K562 (cell line): ENCODE results near the gene PACSIN2. TPM values are rescaled to one million over a fixed set of nuclear protein-coding genes. Genes with fewer than 3 reads are reported as not detected.

Source experiments
- ATAC-seq: fragments of 200-7000 bp; cut with Tn5 transposase; 3 replicates; pipeline ENCODE4 v1.9.1; 2020; ENCODE audit warnings: moderate library complexity
- BruUV-seq: library from RNA; stranded (reverse); fragments of 400-500 nt; replicated peaks from 2 replicates; lab custom pipeline; 2021; lab: Mats Ljungman, UMichigan
- CTCF ChIA-PET: fragments of 300-600 bp; formaldehyde crosslinking; extraction: SDS; loops from one replicate; lab custom pipeline; 2021; ENCODE audit warnings: low intra/inter-chr PET ratio; lab: Yijun Ruan, JAX
- POLR2A ChIA-PET: fragments of 300-600, 350-650 bp; sonication (Branson Sonifier 250); formaldehyde crosslinking; extraction: SDS; loops from one replicate; lab custom pipeline; 2021; ENCODE audit warnings: antibody characterized with exemption, inconsistent platforms; lab: Yijun Ruan, JAX
- DNase-seq, 4 experiments: peaks; one replicate each; pipeline versions ENCODE4 v3.0.0 to v3.0.0-alpha.2; 2011 to 2018; ENCODE audit warnings: low spot score in 3 of 4, mixed read lengths in 3 of 4; ENCODE audit errors: extremely low read depth in 1 of 4
- FAIRE-seq: peaks from 2 replicates; lab custom pipeline; 2011; peaks lifted over from hg19 to GRCh38; lab: Jason Lieb, UNC
- H2AFZ ChIP-seq: 2 replicates; pipeline ENCODE4 v1.6.0; 2011; ENCODE audit warnings: low read depth, low read length, control low read depth, inconsistent platforms
- H3K27ac ChIP-seq: fragments of 200-600 bp; 3 replicates; pipeline ENCODE4 v1.8.0; 2011; ENCODE audit warnings: low read depth, mild to moderate bottlenecking, control low read depth, inconsistent platforms, low read length, moderate library complexity, mixed read lengths; ENCODE audit errors: extremely low read depth
- H3K27me3 ChIP-seq, 2 experiments: fragments of 300-600 bp in 1 of 2; 2 replicates in 1 of 2; 3 replicates in 1 of 2; pipeline versions ENCODE4 v1.6.0 to v1.8.0; 2011; ENCODE audit warnings: inconsistent platforms in 2 of 2, low read length in 2 of 2, mild to moderate bottlenecking in 1 of 2, mixed read lengths in 1 of 2, moderate library complexity in 1 of 2; ENCODE audit not compliant: control insufficient read depth in 2 of 2, insufficient read depth in 2 of 2
- H3K36me3 ChIP-seq: fragments of 300-600 bp; 3 replicates; pipeline ENCODE4 v1.8.0; 2011; ENCODE audit warnings: mild to moderate bottlenecking, low read length, inconsistent platforms; ENCODE audit not compliant: control insufficient read depth, insufficient read depth
- H3K4me1 ChIP-seq, 2 experiments: fragments of 200-600 bp in 1 of 2; replicated peaks in 1 of 2; 2 replicates in 1 of 2; 3 replicates in 1 of 2; pipeline versions ENCODE4 v1.5.1 to v1.8.0; 2011; ENCODE audit warnings: inconsistent platforms in 2 of 2, low read length in 2 of 2, mild to moderate bottlenecking in 1 of 2, mixed read lengths in 1 of 2, moderate library complexity in 1 of 2; ENCODE audit not compliant: control insufficient read depth in 2 of 2, insufficient read depth in 2 of 2
- H3K4me2 ChIP-seq: 2 replicates; pipeline ENCODE4 v1.6.1; 2011; ENCODE audit warnings: low read length, control low read depth, inconsistent platforms, mixed read lengths; ENCODE audit not compliant: insufficient read depth
- H3K4me3 ChIP-seq: fragments of 200-600 bp; sonication (generic), shearing (Covaris generic); 2 replicates; pipeline ENCODE4 v1.5.1; 2016; ENCODE audit warnings: control low read depth, inconsistent platforms
- H3K79me2 ChIP-seq: fragments of 200-600 bp; 3 replicates; pipeline ENCODE4 v1.8.0; 2011; ENCODE audit warnings: low read length, inconsistent platforms; ENCODE audit not compliant: control insufficient read depth, insufficient read depth
- H3K9ac ChIP-seq, 2 experiments: 2 replicates each; pipeline versions ENCODE4 v1.6.0 to v1.6.1; 2011; ENCODE audit warnings: low read depth in 2 of 2, low read length in 2 of 2, control low read depth in 1 of 2, inconsistent platforms in 1 of 2, mild to moderate bottlenecking in 1 of 2, mixed read lengths in 1 of 2; ENCODE audit not compliant: insufficient read depth in 1 of 2
- H3K9me1 ChIP-seq: one replicate; pipeline ENCODE4 v1.6.0; 2011; ENCODE audit warnings: inconsistent platforms, mild to moderate bottlenecking, low read length, moderate library complexity; ENCODE audit not compliant: control insufficient read depth, insufficient read depth
- H3K9me3 ChIP-seq: replicated peaks from 2 replicates; pipeline ENCODE4 v1.5.1; 2011; ENCODE audit warnings: low read depth, low read length, inconsistent platforms; ENCODE audit not compliant: control insufficient read depth, insufficient read depth
- H4K20me1 ChIP-seq: replicated peaks from 2 replicates; pipeline ENCODE4 v1.6.1; 2011; ENCODE audit warnings: low read length, inconsistent platforms, mixed read lengths; ENCODE audit not compliant: control insufficient read depth, insufficient read depth
- BRD9 ChIP-seq: fragments of 450-650 bp; IDR thresholded peaks from 2 replicates; pipeline ENCODE4 v1.6.1; 2018; ENCODE audit warnings: low read depth; ENCODE audit not compliant: partially characterized antibody
- CBFB ChIP-seq: sonication (generic); formaldehyde crosslinking; IDR thresholded peaks from 2 replicates; pipeline ENCODE4 v1.4.0; 2020; ENCODE audit warnings: mild to moderate bottlenecking, missing genetic modification reagents
- CBX2 ChIP-seq: fragments of 200-600 bp; sonication (generic); IDR thresholded peaks from one replicate; pipeline ENCODE4 v1.6.1; 2012; ENCODE audit warnings: mild to moderate bottlenecking, low read length, inconsistent platforms; ENCODE audit not compliant: insufficient read depth, poor library complexity, severe bottlenecking
- CHAMP1 ChIP-seq: fragments of 450-650 bp; IDR thresholded peaks from 2 replicates; pipeline ENCODE4 v1.6.1; 2016; ENCODE audit warnings: mild to moderate bottlenecking
- MAFF ChIP-seq: IDR thresholded peaks from 2 replicates; pipeline ENCODE4 v1.6.1; 2012; ENCODE audit warnings: low read length, improper control_type of control experiment
- MYNN ChIP-seq, 2 experiments: sonication (generic); formaldehyde crosslinking in 1 of 2; IDR thresholded peaks; 2 replicates each; pipeline versions ENCODE4 v1.5.0 to v1.6.1; 2016 to 2020; ENCODE audit warnings: antibody characterized with exemption in 1 of 2, missing genetic modification reagents in 1 of 2
- TRIM28 ChIP-seq: fragments of 450-650 bp; IDR thresholded peaks from 2 replicates; pipeline ENCODE4 v1.6.1; 2017
- ZNF280A ChIP-seq: fragments of 450-650 bp; IDR thresholded peaks from 2 replicates; pipeline ENCODE4 v1.6.1; 2018; ENCODE audit warnings: mild to moderate bottlenecking, low read depth; ENCODE audit not compliant: partially characterized antibody
- WGBS: fragments of 100-300 bp; shearing (Covaris generic); methylation state at CpG from one replicate; pipeline ENCODE4 v1.1.6; 2016; ENCODE audit warnings: low coverage, mixed read lengths; ENCODE audit not compliant: insufficient coverage; ENCODE audit errors: missing lambda C conversion rate; 5-methylcytosine and 5-hydroxymethylcytosine counted together
- in situ Hi-C: fragments of 300-500 bp; cut with MboI; formaldehyde crosslinking; loops from 4 replicates; pipeline ENCODE4 v1.15.0; 2018; ENCODE audit warnings: inconsistent platforms, mixed read lengths
- intact Hi-C: fragments of 100-400 bp; cut with micrococcal nuclease; formaldehyde crosslinking; loops from 2 replicates; pipeline ENCODE4 v1.14.2; 2022
- polyA plus RNA-seq, 8 experiments: library from polyadenylated mRNA; depleted of rRNA in 4 of 8; stranded (reverse) in 5 of 8; unstranded in 3 of 8; fragments of >200 nt; fragmentation: Nextera tagmentation in 2 of 8; fragmentation: Illumina TruSeq in 1 of 8; extraction: Ambion mirVana in 2 of 8; extraction: Trizol in 1 of 8; gene quantifications; 2 replicates each; pipeline versions ENCODE4 v1.2.1 to v1.2.3, GENCODE V29; 2011 to 2014; ENCODE audit warnings: inconsistent platforms in 1 of 8, missing spikeins in 1 of 8
- total RNA-seq, 7 experiments: library from RNA; depleted of rRNA in 6 of 7; stranded (reverse); fragments of >200 nt in 6 of 7; fragmentation: Illumina TruSeq in 2 of 7; extraction: Trizol in 2 of 7; gene quantifications; 2 replicates each; pipeline versions ENCODE4 v1.2.1 to v1.2.3, GENCODE V29; 2011 to 2021; ENCODE audit warnings: low replicate concordance in 1 of 7
- TF ChIP-seq, protein P1 (sequence below): sonication (generic); formaldehyde crosslinking; IDR thresholded peaks from 2 replicates; pipeline ENCODE4 v1.8.0; 2022; ENCODE audit warnings: missing genetic modification reagents, mild to moderate bottlenecking, borderline replicate concordance
- TF ChIP-seq, protein P2 (sequence below), 3 experiments: fragments of 200-800 bp in 1 of 3; fragments of 250-450 bp in 1 of 3; fragments of 450-650 bp in 1 of 3; sonication (Bioruptor Pico) in 1 of 3; sonication (Bioruptor generic) in 1 of 3; formaldehyde crosslinking in 1 of 3; IDR thresholded peaks; 2 replicates each; pipeline versions ENCODE4 v1.6.1 to v1.8.0; 2016 to 2022; ENCODE audit warnings: mild to moderate bottlenecking in 2 of 3, missing genetic modification characterization in 2 of 3, missing compliant biosample characterization in 1 of 3, moderate library complexity in 1 of 3

PACSIN2 gene
- total and polyA plus RNA-seq, 9 of the 15 experiments (the other 6 are each of a cell fraction or from before 2014, with no cell fraction given): 0.45 to 45.1 (median 23.9) TPM

GRCh38 chr22:43060183-43060582, 45.2 kb upstream of the PACSIN2 start (continued):
- no peak for TF ChIP-seq ZNF280A
- TF ChIP-seq, protein P1, sequence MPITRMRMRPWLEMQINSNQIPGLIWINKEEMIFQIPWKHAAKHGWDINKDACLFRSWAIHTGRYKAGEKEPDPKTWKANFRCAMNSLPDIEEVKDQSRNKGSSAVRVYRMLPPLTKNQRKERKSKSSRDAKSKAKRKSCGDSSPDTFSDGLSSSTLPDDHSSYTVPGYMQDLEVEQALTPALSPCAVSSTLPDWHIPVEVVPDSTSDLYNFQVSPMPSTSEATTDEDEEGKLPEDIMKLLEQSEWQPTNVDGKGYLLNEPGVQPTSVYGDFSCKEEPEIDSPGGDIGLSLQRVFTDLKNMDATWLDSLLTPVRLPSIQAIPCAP: no peak
- no peak for TF ChIP-seq CBX2

DNA sequence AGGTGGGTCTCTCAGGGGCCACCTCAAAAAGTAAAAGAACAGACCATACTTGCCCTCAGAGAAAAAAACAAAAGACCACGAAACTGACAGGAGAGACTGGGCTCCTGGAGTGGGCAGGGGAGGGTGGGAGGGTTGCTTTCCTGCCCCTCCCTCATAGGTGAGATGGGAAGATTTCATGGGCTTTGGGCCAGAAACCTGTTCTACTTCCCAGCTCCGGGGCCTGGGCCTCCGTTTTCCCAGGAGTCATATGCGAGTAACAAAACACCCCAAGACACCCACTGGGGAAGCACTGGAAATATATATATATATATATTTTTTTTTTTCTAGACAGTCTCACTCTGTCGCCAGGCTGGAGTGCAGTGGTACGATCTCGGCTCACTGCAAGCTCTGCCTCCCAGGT, 42.7 kb upstream of the PACSIN2 start:
- no peak for FAIRE-seq
- no peak overlapping the region for H2AFZ ChIP-seq
- POLR2A ChIA-PET: no interaction called here
- DNase-seq: no peak
- H3K4me2 ChIP-seq: no peak overlapping the region
- H3K4me1 ChIP-seq: no peaks in the 10 kb centered on the region; a peak in 1 of 5 replicates
- H4K20me1 ChIP-seq: no peaks in the 10 kb centered on the region
- no peaks in the 10 kb centered on the region for H3K9me3 ChIP-seq
- H3K27me3 ChIP-seq: no peaks in the 10 kb centered on the region
- ATAC-seq: no peak
- BruUV-seq: no TSS peak
- H3K79me2 ChIP-seq: no peaks in the 10 kb centered on the region
- H3K27ac ChIP-seq: no peak overlapping the region
- in situ Hi-C loops: no loop called here
- CTCF ChIA-PET: no interaction called here
- no peaks in the 10 kb centered on the region for H3K9me1 ChIP-seq
- intact Hi-C loops: no loop called here
- no peak overlapping the region for H3K9ac ChIP-seq
- H3K36me3 ChIP-seq: no peaks in the 10 kb centered on the region
- no peak overlapping the region for H3K4me3 ChIP-seq
- WGBS: 20% methylated on average over 2 of the region's 7 CpGs
- TF ChIP-seq CHAMP1: no peak
- no peak for TF ChIP-seq MAFF
- TF ChIP-seq, protein P2, sequence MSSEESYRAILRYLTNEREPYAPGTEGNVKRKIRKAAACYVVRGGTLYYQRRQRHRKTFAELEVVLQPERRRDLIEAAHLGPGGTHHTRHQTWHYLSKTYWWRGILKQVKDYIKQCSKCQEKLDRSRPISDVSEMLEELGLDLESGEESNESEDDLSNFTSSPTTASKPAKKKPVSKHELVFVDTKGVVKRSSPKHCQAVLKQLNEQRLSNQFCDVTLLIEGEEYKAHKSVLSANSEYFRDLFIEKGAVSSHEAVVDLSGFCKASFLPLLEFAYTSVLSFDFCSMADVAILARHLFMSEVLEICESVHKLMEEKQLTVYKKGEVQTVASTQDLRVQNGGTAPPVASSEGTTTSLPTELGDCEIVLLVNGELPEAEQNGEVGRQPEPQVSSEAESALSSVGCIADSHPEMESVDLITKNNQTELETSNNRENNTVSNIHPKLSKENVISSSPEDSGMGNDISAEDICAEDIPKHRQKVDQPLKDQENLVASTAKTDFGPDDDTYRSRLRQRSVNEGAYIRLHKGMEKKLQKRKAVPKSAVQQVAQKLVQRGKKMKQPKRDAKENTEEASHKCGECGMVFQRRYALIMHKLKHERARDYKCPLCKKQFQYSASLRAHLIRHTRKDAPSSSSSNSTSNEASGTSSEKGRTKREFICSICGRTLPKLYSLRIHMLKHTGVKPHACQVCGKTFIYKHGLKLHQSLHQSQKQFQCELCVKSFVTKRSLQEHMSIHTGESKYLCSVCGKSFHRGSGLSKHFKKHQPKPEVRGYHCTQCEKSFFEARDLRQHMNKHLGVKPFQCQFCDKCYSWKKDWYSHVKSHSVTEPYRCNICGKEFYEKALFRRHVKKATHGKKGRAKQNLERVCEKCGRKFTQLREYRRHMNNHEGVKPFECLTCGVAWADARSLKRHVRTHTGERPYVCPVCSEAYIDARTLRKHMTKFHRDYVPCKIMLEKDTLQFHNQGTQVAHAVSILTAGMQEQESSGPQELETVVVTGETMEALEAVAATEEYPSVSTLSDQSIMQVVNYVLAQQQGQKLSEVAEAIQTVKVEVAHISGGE (CRISPR knock-in tag; IDR thresholded peaks at IDR 0.05): no peak
- no peak for TF ChIP-seq CBFB
- no peak for TF ChIP-seq BRD9
- TF ChIP-seq MYNN (IDR thresholded peaks at IDR 0.05): no peak
- no peak for TF ChIP-seq MYNN (CRISPR knock-in tag; IDR thresholded peaks at IDR 0.05)
- TF ChIP-seq TRIM28: no peak
